NB4 (cell line): ENCODE measurements around the gene VPS26C.

Source experiments
- CTCF ChIP-seq: IDR thresholded peaks from one replicate; pipeline ENCODE4 v1.5.1; 2012; ENCODE audit warnings: low read depth, low read length
- MAX ChIP-seq: IDR thresholded peaks from 2 replicates; pipeline ENCODE4 v1.6.1; 2011; ENCODE audit warnings: low read depth, low read length
- MYC ChIP-seq: IDR thresholded peaks from 2 replicates; pipeline ENCODE4 v1.6.1; 2011; ENCODE audit warnings: low read depth, low read length
- POLR2A ChIP-seq: IDR thresholded peaks from 2 replicates; pipeline ENCODE4 v1.6.1; 2011; ENCODE audit warnings: mild to moderate bottlenecking; ENCODE audit not compliant: insufficient read length; ENCODE audit errors: extremely low read depth

DNA sequence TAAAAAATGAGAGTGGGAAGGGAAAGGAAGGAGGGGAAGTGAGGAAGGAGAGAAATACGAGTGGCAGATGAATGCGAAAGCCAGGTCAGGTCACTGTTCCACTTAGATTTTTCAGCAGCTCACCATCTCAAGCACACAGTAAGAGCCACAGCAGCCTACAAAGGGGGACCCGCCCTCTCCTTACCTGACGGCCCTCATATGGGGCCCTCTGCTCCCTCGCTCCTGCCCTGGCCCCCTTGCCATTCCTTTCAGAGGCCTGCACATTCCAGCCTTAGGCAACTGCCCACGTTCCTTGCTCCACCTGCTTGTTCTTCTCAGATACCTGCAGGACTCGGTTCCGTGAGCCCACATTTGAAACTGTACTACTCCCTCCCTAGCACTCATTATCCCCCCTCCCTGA, 22.0 kb downstream of the VPS26C start:
- TF ChIP-seq CTCF (no peak), POLR2A (no peak), MYC (no peak), MAX (no peak)
